BLaER1 treated with 17β-estradiol and CSF1 and Interleukin-3, amounts not matched to agents 10 nM and 100 nM (cell line): ENCODE measurements around the gene CKAP5.

ENCODE experiments used
- H3K27ac ChIP-seq, 11 experiments: shearing (Covaris generic); formaldehyde crosslinking; 2 replicates each; pipeline ENCODE4 v1.8.1; 2022
- H3K27me3 ChIP-seq, 11 experiments: shearing (Covaris generic); formaldehyde crosslinking; 2 replicates each; pipeline ENCODE4 v1.8.1; 2022
- H3K36me3 ChIP-seq, 11 experiments: shearing (Covaris generic); formaldehyde crosslinking; 2 replicates each; pipeline ENCODE4 v1.8.1; 2022
- H3K4me1 ChIP-seq, 10 experiments: shearing (Covaris generic); formaldehyde crosslinking; 2 replicates each; pipeline ENCODE4 v1.8.1; 2022
- H3K4me2 ChIP-seq, 11 experiments: shearing (Covaris generic); formaldehyde crosslinking; 2 replicates each; pipeline ENCODE4 v1.8.1; 2022
- H3K4me3 ChIP-seq, 10 experiments: shearing (Covaris generic); formaldehyde crosslinking; 2 replicates each; pipeline ENCODE4 v1.8.1; 2022
- H3K9ac ChIP-seq, 11 experiments: shearing (Covaris generic); formaldehyde crosslinking; 2 replicates each; pipeline ENCODE4 v1.8.1; 2022
- H3K9me3 ChIP-seq, 11 experiments: shearing (Covaris generic); formaldehyde crosslinking; replicated peaks in 1 of 11; 2 replicates each; pipeline ENCODE4 v1.8.1; 2022
- H4K20me1 ChIP-seq, 11 experiments: shearing (Covaris generic); formaldehyde crosslinking; 2 replicates each; pipeline ENCODE4 v1.8.1; 2022
- Cebpa-rat ChIP-seq, 11 experiments: shearing (Covaris generic); IDR thresholded peaks; 2 replicates each; pipeline ENCODE4 v1.8.1; 2022

CKAP5 gene

GRCh38 chr11:46729110-46730027, 116.7 kb downstream of the CKAP5 start:
- no peak overlapping the region for H3K27ac ChIP-seq
- no peaks in the 10 kb centered on the region for H3K36me3 ChIP-seq
- no peaks in the 10 kb centered on the region for H3K9me3 ChIP-seq
- TF ChIP-seq Cebpa-rat (IDR thresholded peaks at IDR 0.05), result no peak
- no peak overlapping the region for H3K9ac ChIP-seq
- no peaks in the 10 kb centered on the region for H4K20me1 ChIP-seq
- peaks cover 0 to 4% (median 1%) of the 10 kb centered on the region in 10 experiments; a peak in 11 of 20 replicates for H3K4me1 ChIP-seq
- no peak overlapping the region for H3K4me3 ChIP-seq
- no peaks in the 10 kb centered on the region for H3K27me3 ChIP-seq
- H3K4me2 ChIP-seq, result no peak overlapping the region

- Histone ChIP-seq H3K27ac (no peak overlapping the region), H3K9me3 (no peaks in the 10 kb centered on the region), H3K9ac (no peak overlapping the region), H3K4me2 (no peak overlapping the region), H3K4me3 (no peak overlapping the region), H3K27me3 (no peaks in the 10 kb centered on the region), H3K4me1 (peaks cover 0 to 11% (median 8%) of the 10 kb centered on the region in 10 experiments; a peak in 13 of 20 replicates), H3K36me3 (no peaks in the 10 kb centered on the region), H4K20me1 (no peaks in the 10 kb centered on the region)
- TF ChIP-seq Cebpa-rat (IDR thresholded peaks at IDR 0.05), result no peak
Observed at GRCh38 chr11:46728659-46729040, 117.4 kb downstream of the CKAP5 start.

GRCh38 chr11:46727952-46728658, 118.0 kb downstream of the CKAP5 start:
- H4K20me1 ChIP-seq, result no peaks in the 10 kb centered on the region
- H3K9ac ChIP-seq, result no peak overlapping the region
- H3K4me3 ChIP-seq, result no peak overlapping the region
- no peak for TF ChIP-seq Cebpa-rat (IDR thresholded peaks at IDR 0.05)
- H3K27ac ChIP-seq, result no peak overlapping the region
- H3K4me2 ChIP-seq, result no peak overlapping the region
- no peaks in the 10 kb centered on the region for H3K27me3 ChIP-seq
- H3K4me1 ChIP-seq, result peaks cover 0 to 16% (median 13%) of the 10 kb centered on the region in 10 experiments; a peak in 13 of 20 replicates
- H3K9me3 ChIP-seq, result no peaks in the 10 kb centered on the region
- no peaks in the 10 kb centered on the region for H3K36me3 ChIP-seq

- Histone ChIP-seq H3K27me3 (no peaks in the 10 kb centered on the region), H3K27ac (no peak overlapping the region), H3K9ac (no peak overlapping the region), H3K4me2 (no peak overlapping the region), H3K9me3 (no peaks in the 10 kb centered on the region), H3K4me1 (peaks cover 0 to 17% (median 13%) of the 10 kb centered on the region in 10 experiments; a peak in 13 of 20 replicates), H4K20me1 (no peaks in the 10 kb centered on the region), H3K36me3 (no peaks in the 10 kb centered on the region), H3K4me3 (no peak overlapping the region)
- no peak for TF ChIP-seq Cebpa-rat (IDR thresholded peaks at IDR 0.05)
Observed at GRCh38 chr11:46726206-46726862, 119.7 kb downstream of the CKAP5 start.

- H4K20me1 ChIP-seq, result no peaks in the 10 kb centered on the region
- H3K9me3 ChIP-seq, result no peaks in the 10 kb centered on the region
- no peaks in the 10 kb centered on the region for H3K36me3 ChIP-seq
- H3K27me3 ChIP-seq, result no peaks in the 10 kb centered on the region
- no peak overlapping the region for H3K4me2 ChIP-seq
- no peak overlapping the region for H3K9ac ChIP-seq
- H3K4me3 ChIP-seq, result no peak overlapping the region
- no peak for TF ChIP-seq Cebpa-rat (IDR thresholded peaks at IDR 0.05)
- peaks cover 0 to 17% (median 13%) of the 10 kb centered on the region in 10 experiments; a peak in 13 of 20 replicates for H3K4me1 ChIP-seq
- no peak overlapping the region for H3K27ac ChIP-seq
Observed at GRCh38 chr11:46725338-46726205, 120.5 kb downstream of the CKAP5 start.

GRCh38 chr11:46724088-46724487, 122.0 kb downstream of the CKAP5 start:
- Histone ChIP-seq H3K4me3 (no peak overlapping the region), H3K9me3 (no peaks in the 10 kb centered on the region), H3K36me3 (no peaks in the 10 kb centered on the region), H3K4me1 (peaks cover 0 to 17% (median 13%) of the 10 kb centered on the region in 10 experiments; a peak in 13 of 20 replicates), H3K9ac (peak overlapping the region in 3 of 11 experiments; percentile 1 to 24 (median 2); a peak in 1 of 22 replicates), H4K20me1 (no peaks in the 10 kb centered on the region), H3K27me3 (no peaks in the 10 kb centered on the region), H3K4me2 (peak overlapping the region in 8 of 11 experiments; percentile 11 to 66 (median 46); a peak in 12 of 22 replicates), H3K27ac (no peak overlapping the region)
- no peak for TF ChIP-seq Cebpa-rat (IDR thresholded peaks at IDR 0.05)

GRCh38 chr11:46723359-46723680, 122.8 kb downstream of the CKAP5 start:
- H4K20me1 ChIP-seq, result no peaks in the 10 kb centered on the region
- peak overlapping the region in 4 of 11 experiments; percentile 49 to 66 (median 58); a peak in 5 of 22 replicates for H3K4me2 ChIP-seq
- no peak overlapping the region for H3K27ac ChIP-seq
- peaks cover 1 to 19% (median 14%) of the 10 kb centered on the region in 10 experiments; a peak in 18 of 20 replicates for H3K4me1 ChIP-seq
- H3K4me3 ChIP-seq, result no peak overlapping the region
- no peaks in the 10 kb centered on the region for H3K9me3 ChIP-seq
- H3K9ac ChIP-seq, result no peak overlapping the region
- H3K36me3 ChIP-seq, result no peaks in the 10 kb centered on the region
- no peak for TF ChIP-seq Cebpa-rat (IDR thresholded peaks at IDR 0.05)
- H3K27me3 ChIP-seq, result no peaks in the 10 kb centered on the region

- TF ChIP-seq Cebpa-rat (IDR thresholded peaks at IDR 0.05), result no peak
- H3K27me3 ChIP-seq, result no peaks in the 10 kb centered on the region
- H3K4me2 ChIP-seq, result peak overlapping the region in 2 of 11 experiments; percentile 56 to 66; a peak in 1 of 22 replicates
- H3K9ac ChIP-seq, result no peak overlapping the region
- no peak overlapping the region for H3K27ac ChIP-seq
- H3K4me1 ChIP-seq, result peaks cover 5 to 23% (median 16%) of the 10 kb centered on the region in 10 experiments; a peak in 18 of 20 replicates
- no peaks in the 10 kb centered on the region for H4K20me1 ChIP-seq
- H3K36me3 ChIP-seq, result no peaks in the 10 kb centered on the region
- H3K9me3 ChIP-seq, result no peaks in the 10 kb centered on the region
- no peak overlapping the region for H3K4me3 ChIP-seq
Observed at GRCh38 chr11:46722566-46723358, 123.3 kb downstream of the CKAP5 start.
